Vagina (tissue), 2 donors: ENCODE data around the gene INHBB.

Experiments used
- CTCF ChIP-seq, 3 experiments: fragments of 450-650 bp in 2 of 3; fragments of 200-600 bp in 1 of 3; sonication (generic) in 1 of 3; IDR thresholded peaks; one replicate each; pipeline ENCODE4 v1.5.1; 2017 to 2019; ENCODE audit warnings: antibody characterized with exemption in 3 of 3, mild to moderate bottlenecking in 2 of 3, moderate library complexity in 2 of 3
- POLR2AphosphoS5 ChIP-seq, 2 donors: sonication (generic); formaldehyde crosslinking; IDR thresholded peaks; one replicate each; pipeline ENCODE4 v1.9.0; 2017; ENCODE audit warnings: antibody characterized with exemption in 2 of 2, mild to moderate bottlenecking in 2 of 2, low read depth in 1 of 2; ENCODE audit not compliant: insufficient read depth in 1 of 2

- no peak for TF ChIP-seq CTCF (IDR thresholded peaks at IDR 0.05)
- no peak for TF ChIP-seq POLR2AphosphoS5 (IDR thresholded peaks at IDR 0.05; ENCODE audit: insufficient read depth in 1 of 2, low read depth in 1 of 2)
Measured at GRCh38 chr2:120398996-120399888, 53.3 kb downstream of the INHBB start.
